HG03520 (cell line): ENCODE data around the gene HOXB2.
"Not testable (repeated sequence)": the region's sequence is repeated elsewhere in the genome, so short reads cannot be mapped to it uniquely, and the experiment has no call there.

ENCODE experiments used
- ATAC-seq: cut with Tn5 transposase; IDR thresholded peaks from one replicate; pipeline ENCODE4 v1.9.1; 2021; ENCODE audit warnings: mild to moderate bottlenecking, moderate library complexity; ENCODE audit not compliant: unreplicated experiment

The HOXB2 gene

GRCh38 chr17:48542114-48542656, 2.7 kb downstream of the HOXB2 start:
- ATAC-seq, result no peak

GRCh38 chr17:48541577-48542113, 3.3 kb downstream of the HOXB2 start:
- no peak for ATAC-seq

DNA sequence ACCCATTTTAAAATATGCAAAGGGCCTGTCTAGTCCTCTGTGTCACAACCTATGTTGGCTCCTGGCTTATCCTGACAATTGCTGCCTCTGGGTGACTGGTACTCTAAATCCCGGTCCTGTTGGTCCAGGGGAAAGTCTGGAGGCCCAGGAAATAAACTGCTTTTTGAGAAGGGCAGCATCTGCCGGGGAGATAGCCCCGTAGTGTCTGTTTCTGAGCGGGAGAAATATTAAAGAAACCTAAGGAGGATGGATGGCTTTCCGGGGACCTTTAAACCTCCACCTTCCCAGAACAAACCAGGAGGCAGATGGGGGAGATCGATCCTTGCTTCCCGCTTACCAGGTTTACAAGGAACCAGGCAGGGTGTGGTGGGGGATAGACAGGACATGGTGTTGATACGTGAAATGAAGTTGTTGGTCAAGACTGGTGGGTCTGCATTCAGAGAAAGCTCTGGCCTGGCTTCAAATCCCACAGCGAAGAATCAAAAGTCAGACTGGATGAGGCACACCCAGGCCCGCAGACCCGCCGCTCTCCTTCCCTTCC, 3.8 kb downstream of the HOXB2 start:
- ATAC-seq, result no peak

DNA sequence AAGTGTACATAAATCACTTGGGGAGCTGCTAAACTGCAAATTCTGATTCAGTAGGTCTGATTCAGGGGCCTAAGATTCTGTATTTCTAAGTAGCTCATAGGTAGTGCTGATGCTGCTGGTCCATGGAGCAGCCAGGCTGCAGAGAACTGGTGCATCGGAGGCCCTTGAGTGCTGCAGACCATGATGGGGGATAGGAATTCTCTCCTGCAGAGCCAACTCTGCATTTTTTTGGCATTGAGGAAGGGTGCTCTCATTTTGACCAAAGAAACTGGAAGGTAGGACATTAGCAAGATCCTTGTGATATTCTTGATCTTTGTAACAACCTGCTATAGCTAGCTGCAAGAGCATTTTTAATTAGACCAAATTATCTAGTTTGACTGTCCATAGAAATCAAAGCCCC, 4.7 kb downstream of the HOXB2 start:
- no peak for ATAC-seq

- ATAC-seq, result no peak
Measured at GRCh38 chr17:48539177-48539576, 5.7 kb downstream of the HOXB2 start.

GRCh38 chr17:48537316-48537715, 7.6 kb downstream of the HOXB2 start:
- no peak for ATAC-seq

- ATAC-seq, result not testable (repeated sequence)
Measured at GRCh38 chr17:48535793-48536559, 8.9 kb downstream of the HOXB2 start.

- ATAC-seq, result no peak
Measured at GRCh38 chr17:48532261-48532660, 12.6 kb downstream of the HOXB2 start.

DNA sequence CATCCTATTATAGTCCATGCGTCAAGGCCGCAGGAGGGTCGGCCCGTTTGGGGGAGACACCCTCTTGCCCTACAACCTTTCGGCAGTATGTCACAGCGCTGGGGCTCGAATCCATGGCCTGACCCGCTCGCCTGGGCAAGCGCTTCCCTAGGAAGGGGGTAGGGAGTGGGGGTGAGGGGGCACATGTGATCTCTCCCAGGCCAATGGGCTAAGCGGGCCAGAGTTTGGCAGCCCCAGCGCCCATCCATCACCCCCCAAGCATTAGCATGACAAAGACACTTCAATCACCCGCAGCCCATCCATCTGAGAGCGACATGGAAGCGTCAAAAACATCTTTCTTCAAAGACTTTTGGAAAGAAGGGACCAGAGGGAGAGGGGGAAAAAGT, 14.0 kb downstream of the HOXB2 start, which contains the start of gene HOXB1:
HOXB1 (minus strand) TSS at position 125 of the 386 bp plus-strand sequence; CDS start at position 18, 107 bp downstream.
- no peak for ATAC-seq

GRCh38 chr17:48530208-48530886, 14.6 kb downstream of the HOXB2 start:
- ATAC-seq, result no peak

- no peak for ATAC-seq
Measured at GRCh38 chr17:48529683-48530009, 15.3 kb downstream of the HOXB2 start.

DNA sequence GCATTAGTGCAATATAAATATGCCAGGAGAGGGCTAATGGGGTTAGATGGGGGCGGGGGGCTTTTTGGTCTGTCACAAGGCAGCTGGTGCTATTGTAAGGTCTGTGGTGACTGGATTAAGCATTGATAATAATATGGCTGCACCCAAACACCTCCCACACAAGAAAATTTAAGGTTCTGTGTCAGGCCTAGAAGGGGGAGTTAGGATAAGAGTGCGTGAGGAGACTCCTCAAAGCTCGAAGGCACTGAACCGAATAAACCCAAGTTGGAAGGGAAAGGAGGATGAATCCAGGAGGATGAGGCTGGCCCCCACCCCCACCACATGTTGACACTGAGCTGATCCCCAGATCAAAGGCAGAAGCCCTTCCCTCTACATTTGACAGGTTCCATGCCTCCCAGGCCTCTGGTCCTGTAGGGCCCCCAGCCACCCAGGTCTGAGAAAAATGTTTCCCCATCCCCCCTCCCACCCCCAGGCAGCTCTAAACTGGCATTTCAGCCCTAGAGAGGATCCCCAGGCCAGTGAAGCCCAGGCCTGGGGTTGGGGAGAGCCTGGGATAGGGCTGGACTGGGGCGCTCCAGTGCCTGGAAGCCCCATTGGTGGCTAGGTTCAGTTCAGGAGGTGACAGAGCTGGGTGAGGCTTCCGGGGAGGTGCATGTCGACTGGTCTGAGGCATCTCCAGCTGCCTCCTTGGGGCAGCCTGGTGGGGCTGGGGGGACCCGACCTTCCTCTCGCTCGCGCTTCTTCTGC, 15.8 kb downstream of the HOXB2 start:
- ATAC-seq, result no peak

GRCh38 chr17:48528153-48528935, 16.6 kb downstream of the HOXB2 start:
- ATAC-seq, result no peak

- ATAC-seq, result no peak
Measured at GRCh38 chr17:48527547-48527932, 17.4 kb downstream of the HOXB2 start.

DNA sequence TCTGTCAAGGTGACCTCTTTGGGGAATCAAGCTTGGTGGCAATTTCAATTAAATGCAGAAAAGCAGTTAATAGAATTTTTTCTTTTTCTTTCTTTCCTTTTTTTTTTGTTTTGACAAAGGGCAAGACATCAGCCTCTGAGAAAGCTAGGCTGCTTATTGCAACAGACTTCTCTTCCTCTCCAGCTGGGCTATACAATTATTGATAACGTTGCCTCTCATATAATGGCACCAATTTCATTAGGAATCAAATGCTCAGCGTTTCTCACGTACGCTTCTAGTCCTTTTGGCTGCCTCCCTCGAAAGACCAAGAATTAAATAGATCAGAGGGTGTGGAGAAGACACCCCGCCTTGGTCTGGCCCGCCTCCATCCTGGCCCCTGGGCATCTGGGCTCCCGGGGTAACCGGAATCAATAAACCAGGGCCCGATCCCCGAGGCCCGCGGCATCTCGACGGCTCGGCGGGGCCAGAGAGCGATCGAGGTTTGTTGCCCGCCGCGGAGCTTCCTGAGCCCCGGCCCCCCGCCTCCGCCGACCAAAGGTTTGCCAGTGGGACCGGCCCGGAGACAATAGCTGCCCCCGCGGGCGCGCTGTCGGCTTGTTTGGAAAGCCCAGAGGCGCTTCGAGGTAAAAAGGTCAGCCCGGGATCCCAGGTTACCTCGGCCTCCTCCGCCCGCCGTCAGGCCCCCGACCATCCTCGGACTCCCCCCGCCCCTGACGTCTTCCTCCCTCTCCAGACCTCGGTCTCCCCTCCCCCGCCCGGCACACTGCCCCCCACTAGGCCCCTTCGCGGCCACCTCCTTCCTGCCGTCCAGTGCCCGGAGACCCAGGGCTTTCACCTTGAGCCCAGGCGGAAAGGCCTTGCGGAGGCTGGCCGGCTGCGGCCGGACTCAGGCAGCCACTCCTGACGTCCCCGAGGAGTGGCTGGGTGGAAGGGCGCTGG, 18.0 kb downstream of the HOXB2 start:
- no peak for ATAC-seq

GRCh38 chr17:48523010-48523409, 21.9 kb downstream of the HOXB2 start:
- no peak for ATAC-seq

DNA sequence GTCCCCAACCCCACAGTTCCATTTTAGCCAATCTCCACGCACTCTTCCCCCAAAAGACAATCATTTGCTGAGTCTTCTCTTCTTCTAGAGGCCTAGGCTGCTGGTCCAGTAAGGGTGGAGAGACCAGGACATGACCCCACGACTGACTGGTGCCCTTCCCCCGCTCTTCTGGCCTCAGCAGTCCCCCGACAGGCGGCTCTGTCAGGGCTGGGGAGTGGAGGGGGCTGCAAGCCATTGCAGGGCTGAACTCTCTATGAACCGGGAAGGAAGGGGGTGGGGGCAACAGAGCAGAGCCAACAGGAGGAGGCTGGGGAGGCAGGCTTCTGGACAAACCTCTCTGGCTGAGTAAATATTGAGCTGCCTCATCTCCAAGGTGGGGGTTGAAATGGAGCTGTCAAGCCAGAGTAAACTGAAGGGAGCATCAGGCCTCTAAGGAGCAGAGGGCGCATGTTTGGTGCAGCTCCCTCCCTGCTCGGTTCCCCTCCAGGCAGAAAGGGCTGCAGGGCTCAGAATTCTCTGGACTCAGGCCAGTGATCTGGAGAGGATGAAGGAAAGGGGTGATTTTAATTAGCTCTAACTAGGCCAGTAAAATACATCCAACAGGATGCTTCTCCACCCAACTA, 22.8 kb downstream of the HOXB2 start:
- ATAC-seq, result no peak

DNA sequence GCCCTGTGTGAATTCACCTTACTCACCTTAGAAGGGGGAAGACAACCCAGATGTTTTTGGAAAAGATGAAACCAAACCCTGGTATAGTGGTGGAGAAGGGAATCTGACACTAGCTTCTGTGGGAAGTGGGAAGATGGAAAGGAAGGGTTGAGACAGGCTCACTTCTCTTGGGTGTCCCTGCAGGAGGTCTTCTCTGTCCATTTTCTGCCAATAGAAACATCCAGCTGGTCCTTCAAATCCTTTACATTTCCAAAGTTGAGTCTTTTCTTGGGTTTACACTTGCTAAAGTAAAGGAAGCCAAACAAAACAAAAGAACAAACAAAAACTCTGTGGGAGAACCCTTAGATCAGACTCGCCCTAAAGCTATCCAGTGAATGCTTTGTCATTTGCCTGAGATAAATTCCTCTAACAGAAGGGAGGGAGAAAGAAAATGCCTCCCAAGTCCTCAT, 24.3 kb downstream of the HOXB2 start:
- no peak for ATAC-seq

DNA sequence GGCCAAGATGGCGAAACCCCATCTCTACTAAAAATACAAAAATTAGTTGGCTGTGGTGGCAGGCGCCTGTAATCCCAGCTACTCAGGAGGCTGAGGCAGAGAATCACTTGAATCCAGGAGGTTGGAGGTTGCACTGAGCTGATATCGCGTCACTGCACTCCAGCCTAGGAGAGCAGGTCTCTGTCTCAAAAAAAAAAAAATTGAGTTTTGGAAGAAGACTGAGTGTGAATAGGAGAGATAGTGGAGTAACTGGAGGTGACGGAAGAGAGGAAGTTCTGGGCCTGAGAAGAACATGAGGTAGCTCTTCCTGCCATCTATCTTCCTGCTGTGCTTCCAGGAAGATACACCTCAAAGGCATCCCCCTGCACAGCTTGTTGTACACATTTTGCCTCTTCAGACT, 25.5 kb downstream of the HOXB2 start:
- ATAC-seq, result no peak
